RWPE1 (cell line): ENCODE results near the gene DUSP7.

Experiments used
- CTCF ChIA-PET: fragments of 350-600 bp; sonication (Branson Sonifier 250); formaldehyde crosslinking; extraction: SDS; loops from one replicate; lab custom pipeline; 2021; lab: Yijun Ruan, JAX
- POLR2A ChIA-PET: fragments of 400-600 bp; formaldehyde crosslinking; extraction: SDS; loops from one replicate; lab custom pipeline; 2020; ENCODE audit warnings: antibody characterized with exemption; ENCODE audit not compliant: low non-redundant PET; lab: Yijun Ruan, JAX
- DNase-seq: peaks from one replicate; pipeline ENCODE4 v3.0.0; 2012; ENCODE audit warnings: low spot score
- H3K27ac ChIP-seq: fragments of 450-650 bp; 2 replicates; pipeline ENCODE4 v1.5.1; 2017
- CTCF ChIP-seq: fragments of 450-650 bp; conservative IDR thresholded peaks from 2 replicates; pipeline ENCODE4 v1.5.1; 2017; ENCODE audit warnings: low read depth, mild to moderate bottlenecking

Gene DUSP7

GRCh38 chr3:52084216-52084945, 28.0 kb upstream of the DUSP7 start:
- CTCF ChIA-PET = no interaction called here
- no peak for DNase-seq
- no peak for TF ChIP-seq CTCF
- peak overlapping the region; percentile 12 for H3K27ac ChIP-seq
- POLR2A ChIA-PET = no interaction called here

DNA sequence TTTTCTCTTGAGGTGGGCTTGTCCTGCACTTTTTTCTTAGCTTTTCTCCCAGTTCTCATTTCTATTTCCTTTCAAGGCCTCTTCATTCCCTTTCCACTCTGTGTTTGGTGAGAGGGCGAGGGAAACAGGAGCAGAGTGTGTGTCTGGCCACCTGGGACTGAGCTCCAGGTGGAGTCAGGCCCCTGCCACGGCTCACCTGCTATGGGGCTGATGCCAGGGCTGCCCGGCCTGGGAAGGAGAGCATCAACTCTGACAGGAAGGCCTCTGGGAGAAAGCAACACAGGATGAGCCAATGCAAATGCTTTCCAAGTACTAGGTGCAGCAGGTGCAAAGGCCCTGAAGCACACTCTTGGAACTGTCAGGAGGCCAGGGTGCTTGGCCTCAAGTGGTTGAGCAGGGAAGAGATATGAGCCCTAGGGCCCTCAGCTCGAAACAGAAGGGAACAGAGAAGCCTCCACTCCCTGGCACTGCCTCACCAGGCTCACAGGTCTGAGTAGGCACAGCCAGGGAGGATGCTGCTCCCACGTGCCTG, 27.3 kb upstream of the DUSP7 start:
- H3K27ac ChIP-seq = peak overlapping the region; percentile 12
- no peak for TF ChIP-seq CTCF
- POLR2A ChIA-PET = no interaction called here
- CTCF ChIA-PET = no interaction called here
- no peak for DNase-seq

DNA sequence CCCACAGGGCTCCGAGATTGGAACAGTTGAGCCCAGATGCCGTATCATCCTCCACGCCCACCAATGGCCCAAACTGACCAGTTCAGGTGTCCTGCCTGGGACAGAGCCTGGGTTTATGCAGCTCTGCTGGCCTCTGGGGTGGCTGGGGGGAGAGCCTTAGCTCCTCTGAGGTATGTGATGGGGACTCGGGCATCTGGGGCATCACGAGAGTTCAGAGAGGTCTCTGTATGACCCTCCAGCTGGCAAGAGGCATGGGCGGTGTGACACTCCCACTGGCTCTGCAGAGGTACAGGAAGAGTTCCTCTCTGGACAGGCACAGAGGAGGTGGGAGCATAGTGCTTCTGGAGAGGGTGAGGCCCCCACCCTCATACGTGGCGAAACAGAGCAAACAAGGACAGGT, 26.6 kb upstream of the DUSP7 start:
- POLR2A ChIA-PET = no interaction called here
- CTCF ChIA-PET = no interaction called here
- TF ChIP-seq CTCF = no peak
- no peak for DNase-seq
- peak overlapping the region; percentile 12; the same call in 1 of the 2 replicates for H3K27ac ChIP-seq

GRCh38 chr3:52080830-52081719, 24.7 kb upstream of the DUSP7 start:
- peak overlapping the region; percentile 7; the same call in 1 of the 2 replicates for H3K27ac ChIP-seq
- DNase-seq = no peak
- no peak for TF ChIP-seq CTCF
- POLR2A ChIA-PET = no interaction called here
- CTCF ChIA-PET = no interaction called here

- ChIA-PET CTCF (no interaction called here), POLR2A (no interaction called here)
- peak overlapping the region; percentile 19; the same call in 1 of the 2 replicates for H3K27ac ChIP-seq
- TF ChIP-seq CTCF = no peak
- DNase-seq = no peak
Observed at GRCh38 chr3:52079958-52080357, 23.6 kb upstream of the DUSP7 start.

DNA sequence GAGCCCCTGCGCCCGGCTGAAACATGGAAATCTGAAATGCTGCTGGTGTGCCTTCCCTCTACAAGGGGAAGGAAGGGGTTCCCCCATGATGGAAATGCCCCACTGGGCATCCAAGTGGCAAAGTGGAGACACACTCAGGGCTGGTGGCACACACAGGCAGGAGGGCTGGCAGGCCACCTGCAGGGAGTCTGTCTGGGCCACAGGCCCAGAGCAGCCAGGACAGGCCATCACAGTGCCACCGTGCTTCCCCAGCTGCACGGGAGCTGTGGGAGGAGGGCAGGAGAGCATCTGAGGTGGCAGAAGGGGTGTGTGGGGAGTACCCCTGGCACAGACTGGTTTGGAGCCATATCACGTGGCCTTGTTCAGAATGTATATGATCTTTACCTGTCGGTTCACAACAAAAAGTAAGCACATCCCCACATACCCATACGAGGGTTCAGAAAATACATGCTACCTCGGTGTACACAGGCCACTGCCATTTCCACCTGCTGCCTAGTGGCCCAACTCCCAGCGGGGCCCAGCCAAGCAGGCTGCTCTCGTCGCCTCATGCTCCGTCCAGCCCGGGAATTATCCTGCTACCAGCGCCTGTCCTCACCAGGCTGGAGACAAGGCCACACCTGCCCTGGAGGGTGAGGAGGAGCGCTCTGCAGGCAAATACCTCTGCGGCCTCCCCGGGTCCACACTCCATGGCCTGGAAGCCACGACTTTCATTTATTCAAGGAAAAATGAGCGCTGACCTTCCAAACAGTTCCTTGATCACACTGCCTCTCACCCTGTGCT, 22.6 kb upstream of the DUSP7 start:
- TF ChIP-seq CTCF = no peak
- ChIA-PET CTCF (no interaction called here), POLR2A (no interaction called here)
- no peak for DNase-seq
- H3K27ac ChIP-seq = peak overlapping the region; percentile 19
